OCI-LY3 (cell line): ENCODE measurements around the gene TBC1D5.
"Not testable (repeated sequence)": the region's sequence is repeated elsewhere in the genome, so short reads cannot be mapped to it uniquely, and the experiment has no call there.

Source experiments
- H2AFZ ChIP-seq: fragments of 200-600, 300-600 bp; shearing (Covaris generic); 2 replicates; pipeline ENCODE4 v1.6.0; 2014; ENCODE audit warnings: antibody characterized with exemption, low read depth, low read length
- H3K27ac ChIP-seq: fragments of 200-600, 300-600 bp; sonication (generic); 2 replicates; pipeline ENCODE4 v1.5.1; 2014; ENCODE audit warnings: mild to moderate bottlenecking, low read length, moderate library complexity, mixed read lengths
- H3K27me3 ChIP-seq: fragments of 200-600, 300-600 bp; sonication (generic); 2 replicates; pipeline ENCODE4 v1.6.1; 2014; ENCODE audit warnings: low read depth, low read length, mixed read lengths
- H3K36me3 ChIP-seq: fragments of 200-600, 300-600 bp; sonication (generic); replicated peaks from 2 replicates; pipeline ENCODE3; 2014; ENCODE audit warnings: low read depth, low read length, mixed read lengths
- H3K4me1 ChIP-seq: fragments of 300-600, 200-600 bp; sonication (generic); 2 replicates; pipeline ENCODE4 v1.6.1; 2014; ENCODE audit warnings: low read length, mixed read lengths
- H3K4me2 ChIP-seq: fragments of 200-600, 300-600 bp; sonication (generic); 2 replicates; pipeline ENCODE4 v1.6.1; 2014; ENCODE audit warnings: low read length, mixed read lengths
- H3K4me3 ChIP-seq: fragments of 300-600, 200-600 bp; sonication (generic); 2 replicates; pipeline ENCODE4 v1.5.1; 2014; ENCODE audit warnings: antibody characterized with exemption, mild to moderate bottlenecking, low read length, moderate library complexity
- H3K79me2 ChIP-seq: fragments of 300-600, 200-600 bp; shearing (Covaris generic); 2 replicates; pipeline ENCODE4 v1.6.1; 2014; ENCODE audit warnings: mild to moderate bottlenecking, low read length, mixed read lengths
- H3K9ac ChIP-seq: fragments of 300-600, 200-600 bp; shearing (Covaris generic); 2 replicates; pipeline ENCODE4 v1.6.0; 2014; ENCODE audit warnings: mild to moderate bottlenecking, low read length, moderate library complexity
- H3K9me3 ChIP-seq: fragments of 200-600, 300-600 bp; shearing (Covaris generic); 2 replicates; pipeline ENCODE4 v1.6.1; 2014; ENCODE audit warnings: low read length, mixed read lengths; ENCODE audit not compliant: insufficient read depth
- H4K20me1 ChIP-seq: fragments of 200-600, 300-600 bp; sonication (generic); 2 replicates; pipeline ENCODE4 v1.6.1; 2016; ENCODE audit warnings: low read length, mixed read lengths; ENCODE audit not compliant: insufficient read depth
- EZH2phosphoT487 ChIP-seq: fragments of 200-600 bp; shearing (Covaris generic); IDR thresholded peaks from 2 replicates; pipeline ENCODE4 v1.6.1; 2018; ENCODE audit warnings: antibody characterized with exemption, mixed run types, low read depth
- TF ChIP-seq, protein P1 (sequence below): fragments of 200-600, 300-600 bp; sonication (generic); IDR thresholded peaks from 2 replicates; pipeline ENCODE4 v1.5.1; 2014; ENCODE audit warnings: antibody characterized with exemption, low read length, low read depth

Gene TBC1D5

DNA sequence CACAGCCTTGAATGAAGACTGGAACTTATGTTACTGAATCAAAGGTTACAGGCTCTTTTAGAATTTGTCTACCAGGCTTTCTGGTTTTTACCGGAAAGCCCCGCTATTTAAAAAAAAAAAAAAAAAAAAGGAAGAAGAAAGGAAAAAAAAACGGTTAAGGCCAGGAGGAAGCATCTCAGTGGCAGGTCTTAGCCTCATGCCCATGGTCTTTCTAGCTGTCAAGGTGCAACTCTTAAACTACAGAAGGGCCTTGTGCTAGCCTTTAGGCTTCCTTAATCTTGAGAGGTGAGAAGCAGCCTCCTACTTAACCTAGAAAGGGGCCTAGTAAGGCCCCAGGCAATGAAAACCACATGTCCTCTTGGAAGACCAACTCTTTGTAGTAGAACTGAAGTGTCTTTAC, 77.5 kb downstream of the TBC1D5 start:
- TF ChIP-seq EZH2phosphoT487, result no peak
- TF ChIP-seq, protein P1, sequence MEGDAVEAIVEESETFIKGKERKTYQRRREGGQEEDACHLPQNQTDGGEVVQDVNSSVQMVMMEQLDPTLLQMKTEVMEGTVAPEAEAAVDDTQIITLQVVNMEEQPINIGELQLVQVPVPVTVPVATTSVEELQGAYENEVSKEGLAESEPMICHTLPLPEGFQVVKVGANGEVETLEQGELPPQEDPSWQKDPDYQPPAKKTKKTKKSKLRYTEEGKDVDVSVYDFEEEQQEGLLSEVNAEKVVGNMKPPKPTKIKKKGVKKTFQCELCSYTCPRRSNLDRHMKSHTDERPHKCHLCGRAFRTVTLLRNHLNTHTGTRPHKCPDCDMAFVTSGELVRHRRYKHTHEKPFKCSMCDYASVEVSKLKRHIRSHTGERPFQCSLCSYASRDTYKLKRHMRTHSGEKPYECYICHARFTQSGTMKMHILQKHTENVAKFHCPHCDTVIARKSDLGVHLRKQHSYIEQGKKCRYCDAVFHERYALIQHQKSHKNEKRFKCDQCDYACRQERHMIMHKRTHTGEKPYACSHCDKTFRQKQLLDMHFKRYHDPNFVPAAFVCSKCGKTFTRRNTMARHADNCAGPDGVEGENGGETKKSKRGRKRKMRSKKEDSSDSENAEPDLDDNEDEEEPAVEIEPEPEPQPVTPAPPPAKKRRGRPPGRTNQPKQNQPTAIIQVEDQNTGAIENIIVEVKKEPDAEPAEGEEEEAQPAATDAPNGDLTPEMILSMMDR, result no peak
- no peaks in the 10 kb centered on the region for H3K9me3 ChIP-seq
- no peak overlapping the region for H3K27ac ChIP-seq
- H3K4me2 ChIP-seq, result no peak overlapping the region
- no peaks in the 10 kb centered on the region for H3K27me3 ChIP-seq
- no peak overlapping the region for H3K9ac ChIP-seq
- peaks cover 5% of the 10 kb centered on the region; the same call in 1 of the 2 replicates for H4K20me1 ChIP-seq
- H3K36me3 ChIP-seq, result peaks cover 4% of the 10 kb centered on the region
- no peak overlapping the region for H3K4me3 ChIP-seq
- peaks cover 9% of the 10 kb centered on the region for H3K4me1 ChIP-seq
- H3K79me2 ChIP-seq, result no peaks in the 10 kb centered on the region
- no peak overlapping the region for H2AFZ ChIP-seq

DNA sequence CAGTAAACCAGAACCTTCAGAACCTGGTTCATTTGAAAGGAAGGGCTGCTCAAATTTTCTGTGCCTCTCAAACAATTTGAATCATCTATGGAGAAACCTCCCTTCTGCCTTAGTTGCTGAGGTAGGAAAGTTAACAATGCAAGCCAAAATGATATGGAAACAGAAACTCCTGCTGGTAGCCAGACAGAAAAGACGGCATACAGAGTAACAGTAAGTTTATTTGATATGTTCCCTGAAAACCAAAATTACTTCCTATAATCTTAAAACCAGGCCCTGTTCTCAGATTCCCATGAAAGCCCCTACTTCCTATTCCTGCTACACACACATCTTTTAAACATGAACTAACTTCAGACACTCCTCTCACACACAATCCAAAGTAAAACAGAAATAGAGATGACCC, 86.2 kb downstream of the TBC1D5 start:
- H3K27me3 ChIP-seq, result no peaks in the 10 kb centered on the region
- no peaks in the 10 kb centered on the region for H3K36me3 ChIP-seq
- no peaks in the 10 kb centered on the region for H3K9me3 ChIP-seq
- peak overlapping the region; percentile 54 for H3K4me3 ChIP-seq
- H3K27ac ChIP-seq, result peak overlapping the region; percentile 27
- peaks cover 30% of the 10 kb centered on the region for H4K20me1 ChIP-seq
- H3K9ac ChIP-seq, result peak overlapping the region; percentile 12; the same call in 1 of the 2 replicates
- H3K4me1 ChIP-seq, result peaks cover 17% of the 10 kb centered on the region
- no peak overlapping the region for H2AFZ ChIP-seq
- peak overlapping the region; percentile 69 for H3K4me2 ChIP-seq
- TF ChIP-seq, protein P1, result no peak
- no peak for TF ChIP-seq EZH2phosphoT487
- H3K79me2 ChIP-seq, result 0 out of 2 replicates have a peak, but pooled peaks cover 3% of the 10 kb centered on the region

DNA sequence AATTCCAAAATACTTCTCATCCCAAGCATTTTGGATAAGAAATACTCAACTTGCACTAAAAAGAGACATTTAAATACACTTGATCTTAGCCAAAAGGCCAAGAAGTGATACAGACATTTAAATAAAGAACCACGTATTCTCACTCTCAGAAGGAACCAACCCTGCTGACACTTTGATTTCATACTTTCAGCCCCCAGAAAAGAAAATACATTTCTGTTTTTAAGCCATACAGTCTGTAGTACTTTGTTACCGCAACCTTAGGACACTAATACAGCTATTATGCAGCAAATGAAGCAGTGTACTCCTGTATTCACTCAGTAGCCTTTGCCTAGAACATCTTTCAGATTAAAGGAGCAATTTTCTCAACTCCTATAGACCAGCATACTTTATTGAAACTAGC, 86.7 kb downstream of the TBC1D5 start:
- Histone ChIP-seq H3K27ac (peak overlapping the region; percentile 27), H3K36me3 (no peaks in the 10 kb centered on the region), H3K9ac (peak overlapping the region; percentile 12; the same call in 1 of the 2 replicates), H4K20me1 (peaks cover 30% of the 10 kb centered on the region), H2AFZ (no peak overlapping the region), H3K27me3 (no peaks in the 10 kb centered on the region), H3K79me2 (0 out of 2 replicates have a peak, but pooled peaks cover 3% of the 10 kb centered on the region), H3K4me3 (peak overlapping the region; percentile 54), H3K9me3 (no peaks in the 10 kb centered on the region), H3K4me1 (peaks cover 17% of the 10 kb centered on the region), H3K4me2 (peak overlapping the region; percentile 69)
- TF ChIP-seq, protein P1, result no peak
- no peak for TF ChIP-seq EZH2phosphoT487

DNA sequence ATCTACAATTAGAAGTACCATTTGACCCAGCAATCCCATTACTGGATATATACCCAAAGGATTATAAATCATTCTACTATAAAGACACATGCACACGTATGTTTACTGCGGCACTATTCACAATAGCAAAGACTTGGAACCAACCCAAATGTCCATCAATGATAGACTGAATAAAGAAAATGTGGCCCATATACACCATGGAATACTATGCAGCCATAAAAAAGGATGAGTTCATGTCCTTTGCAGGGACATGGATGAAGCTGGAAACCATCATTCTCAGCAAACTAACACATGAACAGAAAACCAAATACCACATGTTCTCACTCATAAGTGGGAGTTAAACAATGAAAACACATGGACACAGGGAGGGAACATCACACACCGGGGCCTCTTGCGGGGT, 92.7 kb downstream of the TBC1D5 start:
- Histone ChIP-seq H4K20me1 (peaks cover 43% of the 10 kb centered on the region), H3K79me2 (peaks cover 16% of the 10 kb centered on the region)
- not testable (repeated sequence) for H3K9me3 ChIP-seq, H3K4me3 ChIP-seq, H2AFZ ChIP-seq, H3K36me3 ChIP-seq, H3K4me2 ChIP-seq, H3K9ac ChIP-seq, H3K27ac ChIP-seq, H3K4me1 ChIP-seq, H3K27me3 ChIP-seq

DNA sequence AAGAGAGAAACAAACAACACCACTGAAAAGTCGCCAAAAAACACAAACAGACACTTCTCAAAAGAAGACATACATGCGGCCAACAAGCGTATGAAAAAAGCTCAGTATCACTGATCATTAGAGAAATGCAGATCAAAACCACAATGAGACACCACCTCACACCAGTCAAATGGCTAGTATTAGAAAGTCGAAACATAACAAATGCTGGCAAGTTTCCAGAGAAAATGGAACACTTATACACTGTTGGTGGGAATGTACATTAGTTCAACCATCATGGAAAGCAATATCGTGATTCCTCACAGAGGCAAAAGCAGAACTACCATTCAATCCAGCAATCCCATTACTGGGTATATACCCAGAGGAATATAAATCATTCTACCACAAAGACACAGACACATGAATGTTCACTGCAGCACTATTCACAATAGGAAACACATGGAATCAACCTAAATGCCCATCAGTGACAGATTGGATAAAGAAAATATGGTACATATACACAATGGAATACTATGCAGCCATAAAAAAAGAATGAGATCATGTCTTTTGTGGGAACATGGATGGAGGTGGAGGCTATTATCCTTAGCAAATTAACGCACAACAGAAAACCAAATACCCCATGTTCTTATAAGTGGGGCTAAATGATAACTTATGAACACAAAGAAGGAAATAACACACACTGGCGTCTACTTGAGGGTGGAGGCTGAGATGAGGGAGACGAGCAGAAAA, 93.6 kb downstream of the TBC1D5 start:
- H2AFZ ChIP-seq, H3K9me3 ChIP-seq, H3K4me2 ChIP-seq, H3K9ac ChIP-seq, H3K4me1 ChIP-seq, H3K4me3 ChIP-seq, H3K36me3 ChIP-seq, H3K27me3 ChIP-seq, H3K27ac ChIP-seq: not testable (repeated sequence)
- H3K79me2 ChIP-seq, result peaks cover 16% of the 10 kb centered on the region
- peaks cover 43% of the 10 kb centered on the region for H4K20me1 ChIP-seq
